GM18519 (cell line): ENCODE results near the gene MCM10.
"Not testable (repeated sequence)": the region's sequence is repeated elsewhere in the genome, so short reads cannot be mapped to it uniquely, and the experiment has no call there.

Source experiments
- ATAC-seq: cut with Tn5 transposase; IDR thresholded peaks from one replicate; pipeline ENCODE4 v1.9.1; 2021; ENCODE audit warnings: mild to moderate bottlenecking, moderate library complexity; ENCODE audit not compliant: unreplicated experiment, low FRiP score

The MCM10 gene

DNA sequence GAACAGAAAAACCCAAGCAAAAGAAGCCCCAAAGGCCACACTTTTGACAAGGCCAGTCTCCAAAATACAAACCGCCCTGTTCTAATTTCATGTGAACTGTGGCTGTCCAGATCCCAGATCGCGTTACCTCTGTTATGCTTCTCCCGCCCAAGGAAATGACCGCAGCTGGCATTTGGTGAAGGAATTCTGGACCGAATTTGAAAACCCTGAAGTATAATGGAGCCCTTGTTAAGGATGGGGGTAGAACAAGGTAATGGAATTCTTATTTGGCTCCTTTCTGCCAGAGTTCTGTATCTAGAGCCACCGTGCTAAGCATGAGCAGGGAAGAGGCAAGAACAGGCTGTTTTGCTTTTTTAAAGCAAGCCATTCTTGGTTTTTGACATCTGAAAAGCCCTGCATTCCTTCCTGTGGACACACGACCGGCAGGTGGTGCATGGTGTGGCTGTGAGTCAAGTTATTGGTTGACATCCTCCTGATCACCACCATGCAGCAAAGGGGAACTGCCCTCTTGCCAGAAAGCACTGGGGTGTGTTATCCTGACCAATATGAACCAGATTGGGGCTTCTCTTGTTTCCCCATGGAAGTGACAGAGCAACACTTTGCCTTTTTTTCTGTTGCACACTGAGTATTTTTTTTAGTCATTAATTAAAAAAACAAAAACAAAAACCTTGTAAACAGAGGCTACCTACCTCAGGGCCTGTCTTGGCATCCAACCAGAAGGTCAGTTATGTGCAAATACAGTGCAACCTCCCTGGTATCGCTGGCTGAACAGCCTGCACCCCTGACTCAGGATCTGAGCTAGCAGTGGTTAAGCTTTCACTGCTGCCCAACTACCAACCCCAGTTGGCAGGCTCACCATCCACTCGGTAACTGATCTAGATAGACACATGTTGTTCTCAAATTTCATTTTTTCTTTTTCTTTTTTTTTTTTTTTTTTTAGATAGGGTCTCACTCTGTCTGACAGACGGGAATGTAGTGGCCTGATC is 58.6 kb downstream of the MCM10 start:
- ATAC-seq = no peak

DNA sequence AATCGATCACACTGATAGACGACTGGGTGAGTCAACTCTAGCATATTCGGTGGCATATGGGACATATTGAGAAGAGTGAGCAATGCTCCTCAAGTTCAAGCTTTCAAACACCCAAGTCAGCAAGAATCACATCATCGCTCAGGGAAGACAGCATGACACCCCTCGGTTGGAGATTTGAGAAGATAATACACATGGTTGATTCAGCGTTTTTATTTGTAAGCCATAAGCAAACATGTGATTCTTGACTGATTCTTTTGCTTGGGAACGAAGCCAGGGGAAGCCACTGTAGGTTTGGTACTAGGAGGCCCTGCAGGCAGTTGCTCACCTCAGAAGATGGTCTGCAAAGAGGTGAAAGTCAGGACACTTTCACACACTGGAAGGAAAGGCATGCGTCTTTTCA is 60.2 kb downstream of the MCM10 start:
- no peak for ATAC-seq

DNA sequence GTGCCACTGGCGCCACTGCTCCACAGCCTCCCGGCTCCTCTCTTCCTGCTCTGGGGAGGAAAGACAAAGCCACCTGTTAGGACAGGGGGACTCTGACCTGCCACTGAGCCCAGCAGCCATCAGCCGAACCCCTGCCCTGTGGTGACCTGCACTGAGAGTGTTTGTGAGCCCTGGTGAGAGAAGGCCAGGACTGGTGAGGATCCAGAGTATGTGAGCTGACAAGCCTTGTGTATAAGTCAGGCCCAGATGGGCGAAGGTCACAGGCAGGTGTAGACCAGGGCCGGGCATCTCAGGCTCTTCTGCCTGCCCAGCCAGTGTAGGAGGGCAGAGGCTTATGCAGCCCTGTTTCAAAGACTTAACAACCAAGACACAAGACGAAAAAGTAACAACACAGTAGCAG is 60.8 kb downstream of the MCM10 start:
- ATAC-seq = no peak

DNA sequence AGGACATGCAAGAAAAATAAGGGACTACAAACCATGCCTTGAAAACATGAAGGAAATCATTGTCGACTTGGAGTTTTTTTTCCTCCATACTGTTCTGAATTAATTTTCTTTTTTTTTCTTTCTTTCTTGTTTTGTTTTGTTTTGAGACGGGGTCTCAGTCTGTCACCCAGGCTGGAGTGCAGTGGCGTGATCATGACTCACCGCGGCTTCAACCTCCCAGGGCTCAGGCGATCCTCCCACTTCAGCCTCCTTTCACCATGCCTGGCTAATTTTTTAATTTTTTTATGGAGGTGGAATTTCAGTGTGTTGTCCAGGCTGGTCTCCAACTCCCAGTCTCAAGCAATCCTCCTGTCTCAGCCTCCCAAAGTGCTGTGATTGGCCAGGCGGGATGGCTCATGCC is 61.2 kb downstream of the MCM10 start:
- no peak for ATAC-seq

GRCh38 chr10:13223241-13223640 is 61.9 kb downstream of the MCM10 start:
- ATAC-seq = no peak

- ATAC-seq = no peak
Observed at GRCh38 chr10:13224210-13224995, 63.0 kb downstream of the MCM10 start.

- no peak for ATAC-seq
Observed at GRCh38 chr10:13225601-13226000, 64.2 kb downstream of the MCM10 start.

DNA sequence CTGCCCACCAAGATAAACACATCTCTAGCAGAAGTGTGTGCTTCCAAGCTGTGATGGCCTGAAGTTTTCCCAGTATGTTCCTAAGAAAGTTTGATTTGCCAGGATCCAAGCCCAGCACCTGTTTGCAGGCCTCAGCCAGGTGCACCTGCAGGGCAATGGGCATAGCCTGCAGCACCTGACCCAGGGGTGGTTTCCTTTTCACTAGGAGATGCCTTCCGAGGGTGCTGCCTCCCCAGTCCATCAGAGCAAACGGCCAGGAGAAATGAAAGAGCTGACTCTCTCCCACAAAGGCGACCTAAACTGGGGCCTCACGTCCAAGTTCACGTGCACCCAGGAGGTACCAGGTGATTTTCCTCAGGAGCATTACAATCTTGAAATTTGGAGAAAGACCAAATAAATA is 65.7 kb downstream of the MCM10 start:
- ATAC-seq = no peak

DNA sequence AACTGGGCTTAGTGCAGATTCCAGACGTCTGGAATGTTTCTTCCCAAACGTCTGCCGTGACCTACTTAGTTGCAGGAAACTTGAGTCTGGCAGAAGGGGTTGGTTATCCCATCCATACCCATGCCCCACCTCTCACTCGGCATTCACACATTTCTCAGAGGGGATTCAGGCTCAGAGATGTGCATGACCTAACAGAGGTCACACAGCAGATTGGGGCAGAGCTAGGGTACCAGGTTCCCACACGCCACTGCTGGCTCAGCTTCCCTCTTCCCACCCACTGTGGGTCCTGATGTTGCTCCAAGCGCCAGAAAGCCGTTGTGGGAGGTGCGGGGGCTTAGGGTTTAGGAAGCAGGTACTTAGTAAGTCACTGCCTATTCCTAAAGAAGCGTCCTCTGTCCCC is 69.8 kb downstream of the MCM10 start:
- no peak for ATAC-seq

- ATAC-seq = no peak
Observed at GRCh38 chr10:13231808-13232207, 70.5 kb downstream of the MCM10 start.

- ATAC-seq = no peak
Observed at GRCh38 chr10:13233358-13233757, 72.0 kb downstream of the MCM10 start.

- no peak for ATAC-seq
Observed at GRCh38 chr10:13234172-13234571, 72.8 kb downstream of the MCM10 start, which contains the start of gene UCMA. UCMA (minus strand) TSS chr10:13234374; CDS start chr10:13234258, 116 bp downstream.

DNA sequence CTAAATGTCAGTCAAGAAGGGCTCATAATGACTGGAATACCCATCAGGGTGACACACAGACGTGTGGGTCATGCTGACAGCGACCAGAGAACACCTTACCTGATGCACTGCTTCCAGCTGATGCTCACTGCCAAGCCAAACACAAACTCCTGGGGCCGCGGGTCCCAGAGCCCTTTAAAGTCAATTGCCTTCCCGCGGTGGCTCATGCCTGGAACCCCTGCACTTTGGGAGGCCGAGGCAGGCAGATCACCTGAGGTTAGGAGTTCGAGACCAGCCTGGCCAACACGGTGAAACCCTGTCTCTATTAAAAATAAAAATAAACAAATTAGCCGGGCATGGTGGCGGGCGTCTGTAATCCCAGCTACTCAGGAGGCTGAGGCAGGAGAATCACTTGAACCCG is 73.4 kb downstream of the MCM10 start:
- ATAC-seq = not testable (repeated sequence)

GRCh38 chr10:13236638-13237037 is 75.3 kb downstream of the MCM10 start:
- ATAC-seq = no peak

- no peak for ATAC-seq
Observed at GRCh38 chr10:13238271-13239077, 77.1 kb downstream of the MCM10 start.

- ATAC-seq = no peak
Observed at GRCh38 chr10:13239923-13240322, 78.6 kb downstream of the MCM10 start.

DNA sequence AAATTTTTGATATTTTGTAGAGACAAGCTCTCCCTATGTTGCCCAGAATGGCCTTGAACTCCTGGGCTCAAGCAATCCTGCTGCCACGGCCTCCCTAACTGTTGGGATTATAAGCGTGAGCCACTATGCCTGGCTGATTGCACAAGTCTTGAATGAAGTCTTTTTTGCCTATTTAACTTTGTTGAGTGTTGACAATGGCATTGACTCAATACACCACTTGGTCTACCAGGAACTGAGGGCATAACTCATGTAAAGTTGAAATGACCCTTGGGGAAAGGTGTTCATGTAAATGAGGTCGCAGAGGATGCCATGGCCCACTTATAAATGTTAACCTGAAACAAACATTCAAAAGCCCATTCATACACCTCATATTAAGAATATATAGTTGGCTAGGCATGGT is 80.3 kb downstream of the MCM10 start:
- no peak for ATAC-seq

GRCh38 chr10:13242260-13242659 is 80.9 kb downstream of the MCM10 start:
- ATAC-seq = not testable (repeated sequence)

- no peak for ATAC-seq
Observed at GRCh38 chr10:13247246-13247645, 85.9 kb downstream of the MCM10 start.

DNA sequence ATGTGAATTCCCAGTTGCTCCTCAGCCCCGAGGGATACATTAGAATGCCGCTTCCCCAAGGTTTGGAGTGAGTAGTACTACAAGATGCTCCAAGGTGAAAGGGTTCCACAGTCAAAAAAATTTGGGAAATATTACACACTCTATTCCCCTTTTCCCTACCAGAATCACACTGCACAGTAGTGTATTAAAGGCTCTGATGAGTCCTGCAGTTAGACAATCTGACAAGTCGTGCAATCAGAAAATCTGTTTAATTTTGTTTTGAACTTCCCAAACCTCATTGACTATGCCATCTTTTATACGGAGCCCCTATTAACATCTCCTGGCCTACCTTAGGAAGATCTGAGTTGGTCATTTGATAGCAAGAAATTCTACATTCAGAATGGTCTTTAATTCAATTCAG is 86.4 kb downstream of the MCM10 start:
- no peak for ATAC-seq

DNA sequence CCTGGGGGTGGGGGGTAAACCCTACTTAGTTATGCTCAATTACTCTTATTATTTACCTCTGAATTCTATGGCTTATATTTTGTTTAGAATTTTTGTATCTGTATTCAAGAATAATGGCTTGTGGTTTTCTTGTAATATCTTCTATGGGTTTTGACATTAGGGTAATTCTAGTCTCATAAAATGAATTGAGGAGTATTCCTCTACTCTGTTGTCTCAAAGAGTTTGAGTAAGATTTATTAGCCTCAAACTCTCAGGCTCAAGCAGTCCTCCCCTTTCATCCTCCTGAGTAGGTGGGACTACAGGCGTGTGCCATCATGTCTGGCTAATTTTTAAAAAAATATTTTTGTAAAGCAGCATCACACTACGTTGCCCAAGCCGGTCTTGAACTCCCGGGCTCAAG is 92.4 kb downstream of the MCM10 start:
- no peak for ATAC-seq
